Prostate gland (tissue), 2 donors: ENCODE data around the gene TOP3B. TPM values are rescaled to one million over a fixed set of nuclear protein-coding genes. Genes with fewer than 3 reads are reported as not detected.
A peak's percentile ranks its signal among the peaks of the same experiment; 100 is the strongest.

Source experiments
- DNase-seq: peaks from one replicate; pipeline ENCODE4 v3.0.0-alpha.2; 2019; ENCODE audit warnings: low spot score
- H3K27ac ChIP-seq, 2 donors: fragments of 200-600 bp; sonication (generic); 2 replicates each; pipeline ENCODE4 v1.5.1; 2017 to 2019
- H3K27me3 ChIP-seq: fragments of 200-600 bp; sonication (generic); replicated peaks from 2 replicates; pipeline ENCODE4 v1.5.1; 2019; ENCODE audit not compliant: insufficient read depth
- H3K36me3 ChIP-seq, 2 donors: fragments of 200-600 bp; sonication (generic); 1 replicate in 1 of 2; 2 replicates in 1 of 2; pipeline versions ENCODE4 v1.5.1 to v1.8.1; 2017 to 2019
- H3K4me1 ChIP-seq: fragments of 200-600 bp; sonication (generic); replicated peaks from 2 replicates; pipeline ENCODE4 v1.5.1; 2019
- H3K4me3 ChIP-seq, 2 donors: fragments of 200-600 bp; sonication (generic); 2 replicates each; pipeline ENCODE4 v1.5.1; 2017 to 2019
- H3K9me3 ChIP-seq: fragments of 200-600 bp; sonication (generic); 2 replicates; pipeline ENCODE4 v1.5.1; 2017
- CTCF ChIP-seq, 4 experiments: fragments of 200-600 bp in 2 of 4; fragments of 450-650 bp in 2 of 4; sonication (generic) in 2 of 4; IDR thresholded peaks; 1 replicate in 3 of 4; 2 replicates in 1 of 4; pipeline ENCODE4 v1.5.1; 2016 to 2019; ENCODE audit warnings: antibody characterized with exemption in 4 of 4, mild to moderate bottlenecking in 2 of 4, moderate library complexity in 2 of 4
- POLR2A ChIP-seq: fragments of 450-650 bp; IDR thresholded peaks from one replicate; pipeline ENCODE4 v1.6.1; 2016; ENCODE audit warnings: antibody characterized with exemption, mild to moderate bottlenecking
- POLR2AphosphoS5 ChIP-seq: sonication (generic); formaldehyde crosslinking; IDR thresholded peaks from one replicate; pipeline ENCODE4 v1.6.1; 2017; ENCODE audit warnings: antibody characterized with exemption
- WGBS: methylation state at CpG from one replicate; pipeline ENCODE4 v1.1.5; 2018; 5-methylcytosine and 5-hydroxymethylcytosine counted together
- intact Hi-C: fragments of 100-400 bp; cut with DNase I; formaldehyde crosslinking; loops from one replicate; pipeline ENCODE4 v1.14.2; 2022
- total RNA-seq, 2 donors: library from RNA; depleted of rRNA; stranded (reverse); fragments of >200 nt; gene quantifications; one replicate each; pipeline ENCODE4 v1.1.0, GENCODE V29; 2016

Gene TOP3B
- total RNA-seq, 2 donors from 2014 or later = 25.2 to 60.6 TPM

DNA sequence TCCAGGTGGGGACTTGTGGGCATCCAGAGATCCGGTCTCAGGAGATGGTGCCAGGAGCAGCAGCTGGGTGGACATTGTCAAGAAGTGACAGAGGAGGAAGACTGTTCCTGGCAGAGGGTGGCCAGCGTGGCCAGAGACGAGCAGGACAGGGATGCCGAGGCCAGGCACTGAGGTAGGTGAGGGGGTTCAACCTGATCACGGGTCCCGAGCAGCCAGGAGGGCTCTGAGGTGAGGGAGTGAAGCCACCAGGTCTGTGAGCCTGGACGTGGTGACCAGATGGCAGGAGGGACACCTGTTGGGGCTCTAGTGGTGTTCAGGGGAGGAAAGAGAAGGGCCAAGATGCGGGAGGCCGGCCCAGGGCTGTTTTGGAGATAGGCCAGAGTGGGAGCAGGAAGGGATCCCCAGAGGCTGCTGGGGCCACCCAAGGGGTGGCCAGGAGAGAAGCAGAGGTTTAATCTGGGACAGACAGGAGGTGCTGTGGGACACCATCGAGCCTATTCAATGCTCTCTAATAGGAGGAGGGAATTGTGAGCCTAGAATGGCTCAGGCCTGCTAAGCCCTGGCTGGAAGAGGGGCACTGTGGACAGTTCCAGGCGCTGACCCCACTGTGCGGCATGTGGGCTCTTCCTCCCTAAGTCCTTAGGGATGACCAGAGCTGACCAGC, 36.2 kb downstream of the TOP3B start:
- DNase-seq = no peak
- intact Hi-C loops = no loop called here
- no peak overlapping the region for H3K4me3 ChIP-seq
- no peaks in the 10 kb centered on the region for H3K27me3 ChIP-seq
- peaks cover 0 to 4% of the 10 kb centered on the region in 2 donors for H3K36me3 ChIP-seq
- no peak for TF ChIP-seq POLR2A
- TF ChIP-seq CTCF (IDR thresholded peaks at IDR 0.05) = no peak
- no peak for TF ChIP-seq POLR2AphosphoS5
- WGBS = 84% methylated on average over 12 of the region's 12 CpGs
- no peaks in the 10 kb centered on the region for H3K4me1 ChIP-seq
- no peaks in the 10 kb centered on the region for H3K9me3 ChIP-seq
- H3K27ac ChIP-seq = peak overlapping the region in 1 of 2 donors; percentile 61

DNA sequence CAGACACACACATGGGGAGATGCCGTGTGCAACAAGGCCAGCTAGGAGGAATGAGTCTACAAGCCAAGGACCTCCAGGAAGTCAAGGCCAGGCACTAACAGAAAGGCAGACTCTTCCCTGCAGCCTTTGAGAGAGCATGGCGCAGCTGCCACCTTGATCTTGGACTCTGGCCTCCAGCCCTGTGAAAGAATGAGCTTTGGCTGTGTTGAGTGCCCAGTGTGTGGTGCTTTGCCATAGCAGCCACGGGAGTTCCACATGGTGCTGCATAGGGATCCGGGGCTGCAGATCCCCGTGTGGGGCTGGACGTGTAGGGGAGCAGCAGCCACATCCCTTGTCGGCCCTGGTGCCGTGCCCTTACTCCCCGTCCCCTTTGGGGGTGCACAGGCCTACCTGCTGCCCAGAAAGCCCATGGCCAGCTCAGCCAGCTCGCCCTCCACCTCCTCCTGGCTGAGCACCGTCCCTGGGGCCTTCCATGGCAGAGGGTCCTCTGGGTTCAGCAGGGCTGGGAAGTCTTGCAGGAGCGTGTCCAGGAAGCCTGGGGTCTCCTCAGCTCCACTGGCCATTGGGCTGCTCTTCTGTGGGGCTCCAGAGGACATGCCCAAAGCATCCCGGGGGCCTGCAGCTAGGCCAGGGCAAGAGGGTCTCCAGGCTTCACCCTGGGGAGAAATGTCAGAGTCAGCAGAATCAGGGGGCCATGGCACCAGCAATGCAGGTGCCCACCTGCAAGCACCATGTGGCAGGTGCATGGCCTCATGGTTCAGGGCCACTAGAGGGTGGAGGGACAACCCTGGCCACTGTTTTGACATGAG, 36.9 kb downstream of the TOP3B start:
- no peak for TF ChIP-seq POLR2A
- intact Hi-C loops = no loop called here
- WGBS = 92% methylated on average over 13 of the region's 13 CpGs
- Histone ChIP-seq H3K9me3 (no peaks in the 10 kb centered on the region), H3K4me3 (no peak overlapping the region), H3K36me3 (peaks cover 0 to 4% of the 10 kb centered on the region in 2 donors), H3K27me3 (no peaks in the 10 kb centered on the region), H3K27ac (peak overlapping the region in 1 of 2 donors; percentile 61), H3K4me1 (no peaks in the 10 kb centered on the region)
- DNase-seq = no peak

- Histone ChIP-seq H3K27ac (peak overlapping the region in 1 of 2 donors; percentile 90), H3K4me3 (no peak overlapping the region), H3K4me1 (no peaks in the 10 kb centered on the region), H3K36me3 (peaks cover 0 to 4% of the 10 kb centered on the region in 2 donors), H3K9me3 (no peaks in the 10 kb centered on the region), H3K27me3 (no peaks in the 10 kb centered on the region)
- no peak for DNase-seq
- TF ChIP-seq POLR2AphosphoS5 (no peak), CTCF (IDR thresholded peaks at IDR 0.05) (no peak), POLR2A (no peak)
- WGBS = 76% methylated on average over 7 of the region's 7 CpGs
- intact Hi-C loops = no loop called here
Measured at GRCh38 chr22:21944871-21945270, 37.7 kb downstream of the TOP3B start.

- TF ChIP-seq CTCF (IDR thresholded peaks at IDR 0.05) = no peak
- no peak for TF ChIP-seq POLR2AphosphoS5
- TF ChIP-seq POLR2A = no peak
- intact Hi-C loops = no loop called here
- H3K4me3 ChIP-seq = no peak overlapping the region
- peaks cover 0 to 4% of the 10 kb centered on the region in 2 donors for H3K36me3 ChIP-seq
- WGBS = 86% methylated on average over 18 of the region's 18 CpGs
- no peak for DNase-seq
- peak overlapping the region; percentile 75 to 90 for H3K27ac ChIP-seq
- H3K27me3 ChIP-seq = no peaks in the 10 kb centered on the region
- no peaks in the 10 kb centered on the region for H3K9me3 ChIP-seq
- peaks cover 5% of the 10 kb centered on the region for H3K4me1 ChIP-seq
Measured at GRCh38 chr22:21943571-21944448, 38.8 kb downstream of the TOP3B start.
